HUES64 (cell line): ENCODE measurements around the gene EBF3.

Source experiments
- H3K27ac ChIP-seq: 2 replicates; pipeline ENCODE4 v1.7.0; 2013; ENCODE audit warnings: low read depth, low read length, inconsistent platforms
- H3K27me3 ChIP-seq: 2 replicates; pipeline ENCODE4 v1.6.1; 2013; ENCODE audit warnings: mild to moderate bottlenecking, low read length; ENCODE audit not compliant: insufficient read depth
- H3K36me3 ChIP-seq: 2 replicates; pipeline ENCODE4 v1.6.1; 2013; ENCODE audit warnings: mild to moderate bottlenecking, low read length; ENCODE audit not compliant: insufficient read depth
- H3K4me1 ChIP-seq: 2 replicates; pipeline ENCODE4 v1.6.1; 2013; ENCODE audit warnings: mild to moderate bottlenecking, low read length, moderate library complexity; ENCODE audit not compliant: insufficient read depth
- H3K4me3 ChIP-seq: 2 replicates; pipeline ENCODE4 v1.5.1; 2013; ENCODE audit warnings: mild to moderate bottlenecking, low read length, moderate library complexity
- H3K9ac ChIP-seq: 2 replicates; pipeline ENCODE4 v1.6.1; 2013; ENCODE audit warnings: mild to moderate bottlenecking, low read depth, low read length
- H3K9me3 ChIP-seq: 2 replicates; pipeline ENCODE4 v1.6.1; 2013; ENCODE audit warnings: low read depth, low read length; ENCODE audit not compliant: insufficient read depth
- WGBS: fragments of 150-250, 120-280 bp; methylation state at CpG from one replicate; pipeline ENCODE4 v1.1.7; 2013; ENCODE audit warnings: missing lambda C conversion rate; 5-methylcytosine and 5-hydroxymethylcytosine counted together

EBF3 gene

DNA sequence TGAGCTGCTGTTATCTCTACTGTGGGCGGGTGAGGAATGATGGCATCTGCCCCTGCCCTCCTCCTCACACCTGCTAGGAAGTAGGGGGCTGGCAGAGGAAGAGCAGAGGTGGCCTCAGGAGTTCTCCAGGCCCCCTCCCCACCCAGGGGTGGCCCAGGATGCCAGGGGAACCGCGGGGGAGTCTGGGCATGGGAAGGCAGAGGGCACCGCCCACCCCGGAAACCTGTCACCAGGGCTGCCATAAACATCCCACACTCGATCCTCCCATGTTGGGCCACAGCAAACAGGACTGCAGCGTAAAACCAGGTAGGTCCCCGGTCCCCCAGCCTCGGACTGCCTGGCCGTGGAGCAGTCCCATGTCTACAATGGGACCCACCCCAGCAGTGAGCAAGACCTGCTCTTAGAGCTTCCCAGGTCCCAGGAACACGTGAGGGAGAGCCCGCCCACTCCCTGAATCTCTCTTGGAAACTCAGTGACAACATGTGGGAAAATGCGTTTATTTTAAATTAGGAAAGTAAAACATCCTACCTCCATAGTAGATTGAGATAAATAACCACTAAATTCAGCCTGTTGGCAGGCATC is 23.4 kb downstream of the EBF3 start:
- Histone ChIP-seq H3K4me3 (no peak overlapping the region), H3K9me3 (no peaks in the 10 kb centered on the region), H3K36me3 (no peaks in the 10 kb centered on the region), H3K4me1 (no peaks in the 10 kb centered on the region), H3K27ac (no peak overlapping the region), H3K9ac (no peak overlapping the region), H3K27me3 (no peaks in the 10 kb centered on the region)
- 91% methylated on average over 12 of the region's 13 CpGs for WGBS

- Histone ChIP-seq H3K9me3 (no peaks in the 10 kb centered on the region), H3K36me3 (no peaks in the 10 kb centered on the region), H3K4me1 (no peaks in the 10 kb centered on the region), H3K27ac (no peak overlapping the region), H3K9ac (no peak overlapping the region), H3K27me3 (no peaks in the 10 kb centered on the region), H3K4me3 (no peak overlapping the region)
- WGBS: 92% methylated on average over 23 of the region's 23 CpGs
Observed at GRCh38 chr10:129939416-129940275, 24.4 kb downstream of the EBF3 start.

- no peak overlapping the region for H3K9ac ChIP-seq
- no peak overlapping the region for H3K4me3 ChIP-seq
- no peaks in the 10 kb centered on the region for H3K9me3 ChIP-seq
- H3K27ac ChIP-seq: no peak overlapping the region
- H3K4me1 ChIP-seq: no peaks in the 10 kb centered on the region
- WGBS: 94% methylated on average over 8 of the region's 8 CpGs
- no peaks in the 10 kb centered on the region for H3K27me3 ChIP-seq
- no peaks in the 10 kb centered on the region for H3K36me3 ChIP-seq
Observed at GRCh38 chr10:129938460-129938859, 25.6 kb downstream of the EBF3 start.

GRCh38 chr10:129937351-129937751 is 26.7 kb downstream of the EBF3 start:
- H3K4me3 ChIP-seq: no peak overlapping the region
- H3K36me3 ChIP-seq: no peaks in the 10 kb centered on the region
- H3K9ac ChIP-seq: no peak overlapping the region
- no peaks in the 10 kb centered on the region for H3K4me1 ChIP-seq
- no peaks in the 10 kb centered on the region for H3K27me3 ChIP-seq
- no peaks in the 10 kb centered on the region for H3K9me3 ChIP-seq
- 95% methylated on average over 10 of the region's 10 CpGs for WGBS
- no peak overlapping the region for H3K27ac ChIP-seq

DNA sequence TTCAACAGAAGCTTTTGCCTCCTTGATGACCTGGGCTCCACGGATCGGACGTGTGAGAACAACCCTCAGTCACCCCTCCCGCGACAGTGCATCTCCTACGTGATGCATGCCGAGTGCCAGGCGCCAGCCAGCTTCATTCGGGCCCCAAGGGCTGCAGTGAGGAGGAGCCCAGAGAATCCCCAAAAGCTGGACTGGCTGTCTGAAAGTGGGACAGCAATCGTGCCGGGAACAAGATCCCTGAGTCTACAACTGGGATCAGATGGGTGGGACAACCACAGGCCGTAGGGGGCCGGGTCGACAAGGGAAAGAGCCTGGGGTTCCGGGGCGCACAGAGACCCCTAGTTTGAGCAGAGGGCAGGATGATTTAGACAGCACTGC is 27.2 kb downstream of the EBF3 start:
- Histone ChIP-seq H3K4me3 (no peak overlapping the region), H3K9ac (no peak overlapping the region), H3K4me1 (no peaks in the 10 kb centered on the region), H3K27ac (no peak overlapping the region), H3K36me3 (no peaks in the 10 kb centered on the region), H3K27me3 (no peaks in the 10 kb centered on the region), H3K9me3 (no peaks in the 10 kb centered on the region)
- 94% methylated on average over 16 of the region's 16 CpGs for WGBS

GRCh38 chr10:129936266-129936922 is 27.7 kb downstream of the EBF3 start:
- Histone ChIP-seq H3K4me3 (no peak overlapping the region), H3K9ac (no peak overlapping the region), H3K36me3 (no peaks in the 10 kb centered on the region), H3K4me1 (no peaks in the 10 kb centered on the region), H3K27me3 (no peaks in the 10 kb centered on the region), H3K9me3 (no peaks in the 10 kb centered on the region), H3K27ac (no peak overlapping the region)
- WGBS: 90% methylated on average over 5 of the region's 5 CpGs

- 90% methylated on average over 7 of the region's 7 CpGs for WGBS
- Histone ChIP-seq H3K36me3 (no peaks in the 10 kb centered on the region), H3K4me3 (no peak overlapping the region), H3K27me3 (no peaks in the 10 kb centered on the region), H3K9me3 (no peaks in the 10 kb centered on the region), H3K4me1 (no peaks in the 10 kb centered on the region), H3K9ac (no peak overlapping the region), H3K27ac (no peak overlapping the region)
Observed at GRCh38 chr10:129935867-129936152, 28.3 kb downstream of the EBF3 start.

GRCh38 chr10:129935102-129935866 is 28.8 kb downstream of the EBF3 start:
- WGBS: 96% methylated on average over 16 of the region's 16 CpGs
- Histone ChIP-seq H3K27ac (no peak overlapping the region), H3K4me1 (no peaks in the 10 kb centered on the region), H3K9ac (no peak overlapping the region), H3K4me3 (no peak overlapping the region), H3K27me3 (no peaks in the 10 kb centered on the region), H3K36me3 (no peaks in the 10 kb centered on the region), H3K9me3 (no peaks in the 10 kb centered on the region)

GRCh38 chr10:129934196-129934925 is 29.7 kb downstream of the EBF3 start:
- Histone ChIP-seq H3K36me3 (no peaks in the 10 kb centered on the region), H3K9ac (no peak overlapping the region), H3K9me3 (no peaks in the 10 kb centered on the region), H3K27me3 (no peaks in the 10 kb centered on the region), H3K4me1 (no peaks in the 10 kb centered on the region), H3K4me3 (no peak overlapping the region), H3K27ac (no peak overlapping the region)
- 93% methylated on average over 11 of the region's 12 CpGs for WGBS

DNA sequence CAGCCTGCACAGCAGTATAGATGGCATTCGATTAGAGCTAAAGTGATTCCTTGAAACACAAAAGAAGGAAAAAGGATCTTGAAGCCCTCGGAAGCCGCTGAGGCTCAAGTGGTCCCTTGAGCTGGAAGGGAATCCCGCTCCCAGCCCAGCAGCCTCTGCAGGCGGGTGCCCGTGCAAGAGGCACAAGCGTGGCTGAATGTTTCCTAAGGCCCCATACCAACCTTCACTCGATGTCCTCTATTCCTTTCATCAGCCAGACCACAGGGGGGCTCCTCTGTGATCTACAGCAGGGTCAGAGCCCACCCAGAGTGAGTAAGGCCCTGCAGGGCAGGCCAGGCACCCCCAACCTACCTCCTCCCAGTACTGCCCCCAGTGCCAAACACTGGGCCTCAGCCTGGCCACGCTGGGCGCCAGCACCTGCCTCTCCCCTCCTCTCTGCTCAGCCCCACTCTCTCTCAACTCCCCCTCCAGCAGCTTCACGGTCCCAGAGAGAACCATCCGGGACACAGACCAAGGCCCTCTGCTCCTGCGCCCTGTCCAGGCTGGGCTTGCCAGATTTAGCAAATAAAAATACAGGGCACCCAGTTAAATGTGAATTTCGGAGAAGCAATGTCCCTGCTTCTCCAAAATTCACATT is 30.5 kb downstream of the EBF3 start:
- no peak overlapping the region for H3K27ac ChIP-seq
- no peaks in the 10 kb centered on the region for H3K27me3 ChIP-seq
- no peaks in the 10 kb centered on the region for H3K36me3 ChIP-seq
- no peaks in the 10 kb centered on the region for H3K4me1 ChIP-seq
- H3K9me3 ChIP-seq: no peaks in the 10 kb centered on the region
- 86% methylated on average over 14 of the region's 14 CpGs for WGBS
- H3K4me3 ChIP-seq: no peak overlapping the region
- no peak overlapping the region for H3K9ac ChIP-seq
